Hepatocyte (in vitro differentiated cells): ENCODE measurements around the gene CARMIL1.

ENCODE experiments used
- CTCF ChIP-seq: fragments of 200-600 bp; sonication (generic); IDR thresholded peaks from 2 replicates; pipeline ENCODE4 v1.5.1; 2016; ENCODE audit warnings: antibody characterized with exemption, mild to moderate bottlenecking; ENCODE audit not compliant: poor library complexity
- EZH2 ChIP-seq: fragments of 200-600 bp; sonication (generic); IDR thresholded peaks from 2 replicates; pipeline ENCODE4 v1.6.1; 2016; ENCODE audit warnings: antibody characterized with exemption, mild to moderate bottlenecking, borderline replicate concordance
- EZH2phosphoT487 ChIP-seq: fragments of 200-600 bp; sonication (generic); IDR thresholded peaks from one replicate; pipeline ENCODE4 v1.6.1; 2018; ENCODE audit warnings: antibody characterized with exemption, mild to moderate bottlenecking, low read depth, moderate library complexity; ENCODE audit not compliant: unreplicated experiment, severe bottlenecking

GRCh38 chr6:25498505-25498904 lies 219.3 kb downstream of the CARMIL1 start:
- no peak for TF ChIP-seq CTCF
- no peak for TF ChIP-seq EZH2
- no peak for TF ChIP-seq EZH2phosphoT487
